ENCODE measurements around the gene LTO1. TPM values are rescaled to one million over a fixed set of nuclear protein-coding genes. Genes with fewer than 3 reads are reported as not detected.
A peak's percentile ranks its signal among the peaks of the same experiment; 100 is the strongest.

Gene LTO1
- total and polyA plus RNA-seq, 2 experiments from 2014 or later, result 20.1 to 23.3 TPM

DNA sequence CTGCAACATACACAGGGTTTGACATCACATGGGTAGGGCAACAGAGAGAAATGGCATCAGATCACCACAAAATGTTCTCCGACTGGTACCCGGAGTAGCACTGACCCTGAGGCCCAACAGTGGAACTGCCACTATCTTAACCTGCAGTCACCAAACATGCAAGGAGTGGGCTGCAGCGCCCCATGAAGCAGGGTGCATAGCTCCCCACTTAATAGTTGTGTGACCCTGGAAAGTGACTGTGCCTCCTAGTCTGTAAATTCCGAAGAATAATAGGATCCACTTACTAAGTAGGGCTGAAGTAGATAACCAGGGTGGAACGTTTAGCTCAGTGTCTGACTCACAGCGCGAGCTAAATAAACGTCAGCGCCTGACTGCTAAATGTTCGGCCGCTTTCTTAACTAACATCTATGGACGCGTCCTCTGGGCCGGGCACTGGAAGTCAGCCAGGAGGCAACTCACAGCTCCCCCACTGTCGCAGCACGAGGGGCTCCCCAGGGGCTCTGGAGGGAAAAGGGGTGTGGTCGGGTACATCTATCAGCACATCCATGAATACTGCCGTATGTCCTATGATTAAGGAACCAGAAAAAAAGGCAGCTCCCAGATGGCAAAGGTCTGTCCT lies 777 bp downstream of the LTO1 start:
- Mint-ChIP-seq H3K9me3 (no peaks in the 10 kb centered on the region), H3K4me1 (peaks cover 10% of the 10 kb centered on the region; the same call in 2 of the 3 replicates), H3K27me3 (ENCODE audit: insufficient read depth, low read depth, poor library complexity) (peaks cover 7% of the 10 kb centered on the region), H3K27ac (no peak overlapping the region), H3K4me3 (peak overlapping the region; percentile 91), H3K36me3 (ENCODE audit: low read depth) (peaks cover 28% of the 10 kb centered on the region)
- Histone ChIP-seq H3K27me3 (ENCODE audit: insufficient read depth) (no peaks in the 10 kb centered on the region), H3K36me3 (ENCODE audit: insufficient read depth) (peaks cover 1% of the 10 kb centered on the region; the same call in 1 of the 2 replicates), H3K4me3 (peak overlapping the region; percentile 92), H4K20me1 (replicated peaks; ENCODE audit: insufficient read depth) (peaks cover 4% of the 10 kb centered on the region; the same call in 1 of the 2 replicates), H3K9me2 (ENCODE audit: insufficient read depth) (no peaks in the 10 kb centered on the region), H2AFZ (no peak overlapping the region), H3K4me2 (peak overlapping the region; percentile 99), H3K4me1 (ENCODE audit: insufficient read depth) (peaks cover 6% of the 10 kb centered on the region), H3F3A (replicated peaks; ENCODE audit: low read depth) (peaks cover 13% of the 10 kb centered on the region; the same call in 1 of the 2 replicates), H3K27ac (ENCODE audit: low read depth) (no peak overlapping the region), H3K79me2 (replicated peaks; ENCODE audit: insufficient read depth) (peaks cover 30% of the 10 kb centered on the region)
- DNase-seq (ENCODE audit: low spot score), result peak; percentile 17
- ATAC-seq, result peak; percentile 6; the same call in 2 of the 3 replicates
- TF ChIP-seq POLR2AphosphoS5 (IDR thresholded peaks at IDR 0.05; ENCODE audit: low read depth) (no peak), STAT1 (IDR thresholded peaks at IDR 0.05; ENCODE audit: unreplicated experiment) (no peak), NANOG (IDR thresholded peaks at IDR 0.05; ENCODE audit: borderline replicate concordance) (no peak), CREB1 (CRISPR knock-in tag; IDR thresholded peaks at IDR 0.05; ENCODE audit: low read depth) (no peak)
- TF ChIP-seq, protein P1, sequence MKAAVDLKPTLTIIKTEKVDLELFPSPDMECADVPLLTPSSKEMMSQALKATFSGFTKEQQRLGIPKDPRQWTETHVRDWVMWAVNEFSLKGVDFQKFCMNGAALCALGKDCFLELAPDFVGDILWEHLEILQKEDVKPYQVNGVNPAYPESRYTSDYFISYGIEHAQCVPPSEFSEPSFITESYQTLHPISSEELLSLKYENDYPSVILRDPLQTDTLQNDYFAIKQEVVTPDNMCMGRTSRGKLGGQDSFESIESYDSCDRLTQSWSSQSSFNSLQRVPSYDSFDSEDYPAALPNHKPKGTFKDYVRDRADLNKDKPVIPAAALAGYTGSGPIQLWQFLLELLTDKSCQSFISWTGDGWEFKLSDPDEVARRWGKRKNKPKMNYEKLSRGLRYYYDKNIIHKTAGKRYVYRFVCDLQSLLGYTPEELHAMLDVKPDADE (IDR thresholded peaks at IDR 0.05), result no peak
- TF ChIP-seq, protein P2, sequence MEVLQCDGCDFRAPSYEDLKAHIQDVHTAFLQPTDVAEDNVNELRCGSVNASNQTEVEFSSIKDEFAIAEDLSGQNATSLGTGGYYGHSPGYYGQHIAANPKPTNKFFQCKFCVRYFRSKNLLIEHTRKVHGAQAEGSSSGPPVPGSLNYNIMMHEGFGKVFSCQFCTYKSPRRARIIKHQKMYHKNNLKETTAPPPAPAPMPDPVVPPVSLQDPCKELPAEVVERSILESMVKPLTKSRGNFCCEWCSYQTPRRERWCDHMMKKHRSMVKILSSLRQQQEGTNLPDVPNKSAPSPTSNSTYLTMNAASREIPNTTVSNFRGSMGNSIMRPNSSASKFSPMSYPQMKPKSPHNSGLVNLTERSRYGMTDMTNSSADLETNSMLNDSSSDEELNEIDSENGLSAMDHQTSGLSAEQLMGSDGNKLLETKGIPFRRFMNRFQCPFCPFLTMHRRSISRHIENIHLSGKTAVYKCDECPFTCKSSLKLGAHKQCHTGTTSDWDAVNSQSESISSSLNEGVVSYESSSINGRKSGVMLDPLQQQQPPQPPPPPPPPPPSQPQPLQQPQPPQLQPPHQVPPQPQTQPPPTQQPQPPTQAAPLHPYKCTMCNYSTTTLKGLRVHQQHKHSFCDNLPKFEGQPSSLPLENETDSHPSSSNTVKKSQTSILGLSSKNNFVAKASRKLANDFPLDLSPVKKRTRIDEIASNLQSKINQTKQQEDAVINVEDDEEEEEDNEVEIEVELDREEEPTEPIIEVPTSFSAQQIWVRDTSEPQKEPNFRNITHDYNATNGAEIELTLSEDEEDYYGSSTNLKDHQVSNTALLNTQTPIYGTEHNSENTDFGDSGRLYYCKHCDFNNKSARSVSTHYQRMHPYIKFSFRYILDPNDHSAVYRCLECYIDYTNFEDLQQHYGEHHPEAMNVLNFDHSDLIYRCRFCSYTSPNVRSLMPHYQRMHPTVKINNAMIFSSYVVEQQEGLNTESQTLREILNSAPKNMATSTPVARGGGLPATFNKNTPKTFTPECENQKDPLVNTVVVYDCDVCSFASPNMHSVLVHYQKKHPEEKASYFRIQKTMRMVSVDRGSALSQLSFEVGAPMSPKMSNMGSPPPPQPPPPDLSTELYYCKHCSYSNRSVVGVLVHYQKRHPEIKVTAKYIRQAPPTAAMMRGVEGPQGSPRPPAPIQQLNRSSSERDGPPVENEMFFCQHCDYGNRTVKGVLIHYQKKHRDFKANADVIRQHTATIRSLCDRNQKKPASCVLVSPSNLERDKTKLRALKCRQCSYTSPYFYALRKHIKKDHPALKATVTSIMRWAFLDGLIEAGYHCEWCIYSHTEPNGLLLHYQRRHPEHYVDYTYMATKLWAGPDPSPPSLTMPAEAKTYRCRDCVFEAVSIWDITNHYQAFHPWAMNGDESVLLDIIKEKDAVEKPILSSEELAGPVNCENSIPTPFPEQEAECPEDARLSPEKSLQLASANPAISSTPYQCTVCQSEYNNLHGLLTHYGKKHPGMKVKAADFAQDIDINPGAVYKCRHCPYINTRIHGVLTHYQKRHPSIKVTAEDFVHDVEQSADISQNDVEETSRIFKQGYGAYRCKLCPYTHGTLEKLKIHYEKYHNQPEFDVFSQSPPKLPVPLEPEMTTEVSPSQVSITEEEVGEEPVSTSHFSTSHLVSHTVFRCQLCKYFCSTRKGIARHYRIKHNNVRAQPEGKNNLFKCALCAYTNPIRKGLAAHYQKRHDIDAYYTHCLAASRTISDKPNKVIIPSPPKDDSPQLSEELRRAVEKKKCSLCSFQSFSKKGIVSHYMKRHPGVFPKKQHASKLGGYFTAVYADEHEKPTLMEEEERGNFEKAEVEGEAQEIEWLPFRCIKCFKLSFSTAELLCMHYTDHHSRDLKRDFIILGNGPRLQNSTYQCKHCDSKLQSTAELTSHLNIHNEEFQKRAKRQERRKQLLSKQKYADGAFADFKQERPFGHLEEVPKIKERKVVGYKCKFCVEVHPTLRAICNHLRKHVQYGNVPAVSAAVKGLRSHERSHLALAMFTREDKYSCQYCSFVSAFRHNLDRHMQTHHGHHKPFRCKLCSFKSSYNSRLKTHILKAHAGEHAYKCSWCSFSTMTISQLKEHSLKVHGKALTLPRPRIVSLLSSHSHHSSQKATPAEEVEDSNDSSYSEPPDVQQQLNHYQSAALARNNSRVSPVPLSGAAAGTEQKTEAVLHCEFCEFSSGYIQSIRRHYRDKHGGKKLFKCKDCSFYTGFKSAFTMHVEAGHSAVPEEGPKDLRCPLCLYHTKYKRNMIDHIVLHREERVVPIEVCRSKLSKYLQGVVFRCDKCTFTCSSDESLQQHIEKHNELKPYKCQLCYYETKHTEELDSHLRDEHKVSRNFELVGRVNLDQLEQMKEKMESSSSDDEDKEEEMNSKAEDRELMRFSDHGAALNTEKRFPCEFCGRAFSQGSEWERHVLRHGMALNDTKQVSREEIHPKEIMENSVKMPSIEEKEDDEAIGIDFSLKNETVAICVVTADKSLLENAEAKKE (CRISPR knock-in tag; IDR thresholded peaks at IDR 0.05), result no peak

Measured in GM23338 (cell line).